DOHH2 (cell line): ENCODE data around the gene MGLL.

ENCODE experiments used
- H3F3A ChIP-seq: fragments of 200-600 bp; sonication (generic), shearing (Covaris generic); 2 replicates; pipeline ENCODE4 v1.6.0; 2016; ENCODE audit warnings: antibody characterized with exemption, mild to moderate bottlenecking; ENCODE audit not compliant: control insufficient read depth, insufficient read depth
- H3K27ac ChIP-seq: fragments of 200-600 bp; sonication (generic); 2 replicates; pipeline ENCODE4 v1.5.1; 2014; ENCODE audit warnings: low read depth, mild to moderate bottlenecking, low read length, moderate library complexity
- H3K27me3 ChIP-seq: fragments of 200-600 bp; sonication (generic); 2 replicates; pipeline ENCODE4 v1.6.1; 2014; ENCODE audit warnings: mild to moderate bottlenecking, low read length, mixed read lengths; ENCODE audit not compliant: control insufficient read depth
- H3K36me3 ChIP-seq: fragments of 200-600 bp; sonication (generic); 2 replicates; pipeline ENCODE4 v1.6.1; 2014; ENCODE audit warnings: mild to moderate bottlenecking, low read length, moderate library complexity, mixed read lengths; ENCODE audit not compliant: control insufficient read depth
- H3K4me1 ChIP-seq: fragments of 200-600 bp; sonication (generic); 2 replicates; pipeline ENCODE4 v1.6.1; 2014; ENCODE audit warnings: mild to moderate bottlenecking, low read length, mixed read lengths; ENCODE audit not compliant: control insufficient read depth
- H3K4me2 ChIP-seq: fragments of 200-600 bp; sonication (generic); 2 replicates; pipeline ENCODE4 v1.6.0; 2014; ENCODE audit warnings: mild to moderate bottlenecking, low read length, moderate library complexity
- H3K4me3 ChIP-seq: fragments of 200-600 bp; sonication (generic); 2 replicates; pipeline ENCODE4 v1.5.1; 2014; ENCODE audit warnings: mild to moderate bottlenecking, low read length, mixed read lengths
- H3K79me2 ChIP-seq: fragments of 200-600 bp; sonication (generic); 2 replicates; pipeline ENCODE4 v1.6.1; 2014; ENCODE audit warnings: mild to moderate bottlenecking, low read length, mixed read lengths; ENCODE audit not compliant: control insufficient read depth
- H3K9me2 ChIP-seq: fragments of 200-600 bp; sonication (generic); replicated peaks from 2 replicates; pipeline ENCODE4 v1.6.1; 2014; ENCODE audit warnings: mild to moderate bottlenecking, low read length, mixed read lengths; ENCODE audit not compliant: control insufficient read depth
- H3K9me3 ChIP-seq: fragments of 200-600 bp; sonication (generic); 2 replicates; pipeline ENCODE4 v1.6.1; 2014; ENCODE audit warnings: antibody characterized with exemption, low read length, mixed read lengths; ENCODE audit not compliant: control insufficient read depth, insufficient read depth
- H4K20me1 ChIP-seq: fragments of 200-600 bp; sonication (generic); 2 replicates; pipeline ENCODE4 v1.6.0; 2014; ENCODE audit warnings: low read depth, mild to moderate bottlenecking, antibody characterized with exemption, low read length, moderate library complexity; ENCODE audit not compliant: control insufficient read depth, insufficient read depth
- EZH2phosphoT487 ChIP-seq: fragments of 200-600 bp; sonication (generic); IDR thresholded peaks from 2 replicates; pipeline ENCODE4 v1.6.1; 2017; ENCODE audit warnings: borderline replicate concordance, mild to moderate bottlenecking, antibody characterized with exemption, low read length, moderate library complexity, mixed read lengths
- TF ChIP-seq, protein P1 (sequence below): fragments of 200-600 bp; sonication (generic); IDR thresholded peaks from one replicate; pipeline ENCODE4 v1.5.1; 2014; ENCODE audit warnings: antibody characterized with exemption, mild to moderate bottlenecking, low read depth, low read length; ENCODE audit not compliant: poor library complexity, severe bottlenecking

The MGLL gene

GRCh38 chr3:127780536-127781400, 41.5 kb downstream of the MGLL start:
- Histone ChIP-seq H3K36me3 (no peaks in the 10 kb centered on the region), H3K4me2 (no peak overlapping the region), H3K9me3 (no peaks in the 10 kb centered on the region), H3K4me3 (no peak overlapping the region), H3K79me2 (no peaks in the 10 kb centered on the region), H3K4me1 (peaks cover 4% of the 10 kb centered on the region; the same call in 1 of the 2 replicates), H3K27ac (no peak overlapping the region), H4K20me1 (no peaks in the 10 kb centered on the region), H3K9me2 (no peaks in the 10 kb centered on the region), H3F3A (no peaks in the 10 kb centered on the region), H3K27me3 (peaks cover 19% of the 10 kb centered on the region)
- no peak for TF ChIP-seq EZH2phosphoT487

DNA sequence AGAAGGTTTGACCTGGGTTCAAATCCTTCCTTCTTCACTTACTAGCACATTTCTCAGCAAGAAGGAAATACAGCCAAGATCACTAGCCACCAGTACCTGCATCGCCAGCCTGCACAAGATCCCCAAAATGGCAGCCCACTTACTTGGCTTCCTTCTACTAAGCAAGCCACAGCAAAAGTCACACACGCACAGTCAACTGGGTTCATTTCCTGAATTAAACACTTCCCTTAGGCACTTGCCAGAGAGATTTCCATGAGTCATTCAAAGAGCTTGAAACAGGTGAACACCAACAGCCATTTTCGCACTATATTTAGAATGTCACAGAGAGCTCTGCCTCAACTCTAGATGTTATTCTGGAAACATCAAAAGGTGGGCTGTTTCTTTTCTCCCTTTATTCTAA, 42.6 kb downstream of the MGLL start:
- H3K4me1 ChIP-seq, result peaks cover 3% of the 10 kb centered on the region
- no peak overlapping the region for H3K4me3 ChIP-seq
- H3K9me2 ChIP-seq, result no peaks in the 10 kb centered on the region
- H3K36me3 ChIP-seq, result no peaks in the 10 kb centered on the region
- TF ChIP-seq, protein P1, sequence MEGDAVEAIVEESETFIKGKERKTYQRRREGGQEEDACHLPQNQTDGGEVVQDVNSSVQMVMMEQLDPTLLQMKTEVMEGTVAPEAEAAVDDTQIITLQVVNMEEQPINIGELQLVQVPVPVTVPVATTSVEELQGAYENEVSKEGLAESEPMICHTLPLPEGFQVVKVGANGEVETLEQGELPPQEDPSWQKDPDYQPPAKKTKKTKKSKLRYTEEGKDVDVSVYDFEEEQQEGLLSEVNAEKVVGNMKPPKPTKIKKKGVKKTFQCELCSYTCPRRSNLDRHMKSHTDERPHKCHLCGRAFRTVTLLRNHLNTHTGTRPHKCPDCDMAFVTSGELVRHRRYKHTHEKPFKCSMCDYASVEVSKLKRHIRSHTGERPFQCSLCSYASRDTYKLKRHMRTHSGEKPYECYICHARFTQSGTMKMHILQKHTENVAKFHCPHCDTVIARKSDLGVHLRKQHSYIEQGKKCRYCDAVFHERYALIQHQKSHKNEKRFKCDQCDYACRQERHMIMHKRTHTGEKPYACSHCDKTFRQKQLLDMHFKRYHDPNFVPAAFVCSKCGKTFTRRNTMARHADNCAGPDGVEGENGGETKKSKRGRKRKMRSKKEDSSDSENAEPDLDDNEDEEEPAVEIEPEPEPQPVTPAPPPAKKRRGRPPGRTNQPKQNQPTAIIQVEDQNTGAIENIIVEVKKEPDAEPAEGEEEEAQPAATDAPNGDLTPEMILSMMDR, result no peak
- TF ChIP-seq EZH2phosphoT487, result no peak
- H3F3A ChIP-seq, result no peaks in the 10 kb centered on the region
- H3K4me2 ChIP-seq, result no peak overlapping the region
- peaks cover 16% of the 10 kb centered on the region; the same call in 1 of the 2 replicates for H3K27me3 ChIP-seq
- no peaks in the 10 kb centered on the region for H4K20me1 ChIP-seq
- no peaks in the 10 kb centered on the region for H3K9me3 ChIP-seq
- H3K79me2 ChIP-seq, result no peaks in the 10 kb centered on the region
- no peak overlapping the region for H3K27ac ChIP-seq

- H3K79me2 ChIP-seq, result no peaks in the 10 kb centered on the region
- H3K9me3 ChIP-seq, result no peaks in the 10 kb centered on the region
- H3K36me3 ChIP-seq, result no peaks in the 10 kb centered on the region
- no peaks in the 10 kb centered on the region for H3F3A ChIP-seq
- no peak overlapping the region for H3K4me2 ChIP-seq
- H3K4me1 ChIP-seq, result peaks cover 3% of the 10 kb centered on the region
- H3K27ac ChIP-seq, result no peak overlapping the region
- peaks cover 6% of the 10 kb centered on the region; the same call in 1 of the 2 replicates for H3K27me3 ChIP-seq
- H4K20me1 ChIP-seq, result no peaks in the 10 kb centered on the region
- H3K4me3 ChIP-seq, result no peak overlapping the region
- H3K9me2 ChIP-seq, result no peaks in the 10 kb centered on the region
- TF ChIP-seq EZH2phosphoT487, result no peak
- TF ChIP-seq, protein P1, result no peak
These were observed 44.2 kb downstream of the MGLL start for GRCh38 chr3:127777921-127778656.
